ENCODE data around the gene ATF7IP2.
"Not testable (repeated sequence)": the region's sequence is repeated elsewhere in the genome, so short reads cannot be mapped to it uniquely, and the experiment has no call there.

The ATF7IP2 gene

DNA sequence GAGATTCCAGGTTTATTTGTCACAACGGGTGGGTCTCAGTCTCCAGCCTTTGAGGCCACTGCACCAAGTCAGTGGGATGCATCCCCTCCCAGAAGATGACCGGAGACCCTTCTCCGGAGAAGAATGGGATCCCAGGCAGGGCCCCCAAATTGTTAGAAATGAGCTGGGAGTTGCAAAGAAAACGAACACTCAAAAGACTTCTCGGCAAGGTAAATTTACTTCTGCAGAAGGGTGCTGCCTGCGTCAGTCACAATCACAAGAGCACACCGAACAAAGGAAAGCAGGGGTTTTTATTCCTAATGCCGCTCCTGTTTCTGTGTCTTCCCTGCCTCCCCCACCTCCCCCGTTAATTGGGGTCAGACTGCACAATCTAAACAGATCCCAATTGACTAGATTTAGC, 61.4 kb downstream of the ATF7IP2 start:
- H3K9ac ChIP-seq (ENCODE audit: low read depth, low read length, poor library complexity, severe bottlenecking): no peak overlapping the region
- no peak overlapping the region for H3K4me2 ChIP-seq (ENCODE audit: low read depth, low read length, poor library complexity, severe bottlenecking)
- H3K4me3 ChIP-seq (ENCODE audit: low read length, poor library complexity, severe bottlenecking): no peak overlapping the region
- no peaks in the 10 kb centered on the region for H3F3A ChIP-seq (ENCODE audit: low read depth)
- no peaks in the 10 kb centered on the region for H4K20me1 ChIP-seq (ENCODE audit: insufficient read depth, low read length, poor library complexity, severe bottlenecking)
- no peaks in the 10 kb centered on the region for H3K36me3 ChIP-seq (ENCODE audit: insufficient read depth, low read length)
- no peak for TF ChIP-seq EZH2phosphoT487 (IDR thresholded peaks at IDR 0.05; ENCODE audit: borderline replicate concordance)
- TF ChIP-seq, protein P1, sequence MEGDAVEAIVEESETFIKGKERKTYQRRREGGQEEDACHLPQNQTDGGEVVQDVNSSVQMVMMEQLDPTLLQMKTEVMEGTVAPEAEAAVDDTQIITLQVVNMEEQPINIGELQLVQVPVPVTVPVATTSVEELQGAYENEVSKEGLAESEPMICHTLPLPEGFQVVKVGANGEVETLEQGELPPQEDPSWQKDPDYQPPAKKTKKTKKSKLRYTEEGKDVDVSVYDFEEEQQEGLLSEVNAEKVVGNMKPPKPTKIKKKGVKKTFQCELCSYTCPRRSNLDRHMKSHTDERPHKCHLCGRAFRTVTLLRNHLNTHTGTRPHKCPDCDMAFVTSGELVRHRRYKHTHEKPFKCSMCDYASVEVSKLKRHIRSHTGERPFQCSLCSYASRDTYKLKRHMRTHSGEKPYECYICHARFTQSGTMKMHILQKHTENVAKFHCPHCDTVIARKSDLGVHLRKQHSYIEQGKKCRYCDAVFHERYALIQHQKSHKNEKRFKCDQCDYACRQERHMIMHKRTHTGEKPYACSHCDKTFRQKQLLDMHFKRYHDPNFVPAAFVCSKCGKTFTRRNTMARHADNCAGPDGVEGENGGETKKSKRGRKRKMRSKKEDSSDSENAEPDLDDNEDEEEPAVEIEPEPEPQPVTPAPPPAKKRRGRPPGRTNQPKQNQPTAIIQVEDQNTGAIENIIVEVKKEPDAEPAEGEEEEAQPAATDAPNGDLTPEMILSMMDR (conservative IDR thresholded peaks at IDR 0.05; ENCODE audit: low read length): no peak
- no peaks in the 10 kb centered on the region for H3K79me2 ChIP-seq (ENCODE audit: insufficient read depth, low read length)
- no peaks in the 10 kb centered on the region for H3K9me2 ChIP-seq (replicated peaks; ENCODE audit: low read depth, low read length)
- H2AFZ ChIP-seq (ENCODE audit: low read length): no peak overlapping the region
- no peaks in the 10 kb centered on the region; the same call in 1 of the 2 replicates for H3K9me3 ChIP-seq (ENCODE audit: insufficient read depth, low read depth, low read length)
- H3K4me1 ChIP-seq (ENCODE audit: insufficient read depth, low read length, poor library complexity, severe bottlenecking): no peaks in the 10 kb centered on the region
- H3K27me3 ChIP-seq (ENCODE audit: insufficient read depth, low read length, poor library complexity, severe bottlenecking): no peaks in the 10 kb centered on the region

DNA sequence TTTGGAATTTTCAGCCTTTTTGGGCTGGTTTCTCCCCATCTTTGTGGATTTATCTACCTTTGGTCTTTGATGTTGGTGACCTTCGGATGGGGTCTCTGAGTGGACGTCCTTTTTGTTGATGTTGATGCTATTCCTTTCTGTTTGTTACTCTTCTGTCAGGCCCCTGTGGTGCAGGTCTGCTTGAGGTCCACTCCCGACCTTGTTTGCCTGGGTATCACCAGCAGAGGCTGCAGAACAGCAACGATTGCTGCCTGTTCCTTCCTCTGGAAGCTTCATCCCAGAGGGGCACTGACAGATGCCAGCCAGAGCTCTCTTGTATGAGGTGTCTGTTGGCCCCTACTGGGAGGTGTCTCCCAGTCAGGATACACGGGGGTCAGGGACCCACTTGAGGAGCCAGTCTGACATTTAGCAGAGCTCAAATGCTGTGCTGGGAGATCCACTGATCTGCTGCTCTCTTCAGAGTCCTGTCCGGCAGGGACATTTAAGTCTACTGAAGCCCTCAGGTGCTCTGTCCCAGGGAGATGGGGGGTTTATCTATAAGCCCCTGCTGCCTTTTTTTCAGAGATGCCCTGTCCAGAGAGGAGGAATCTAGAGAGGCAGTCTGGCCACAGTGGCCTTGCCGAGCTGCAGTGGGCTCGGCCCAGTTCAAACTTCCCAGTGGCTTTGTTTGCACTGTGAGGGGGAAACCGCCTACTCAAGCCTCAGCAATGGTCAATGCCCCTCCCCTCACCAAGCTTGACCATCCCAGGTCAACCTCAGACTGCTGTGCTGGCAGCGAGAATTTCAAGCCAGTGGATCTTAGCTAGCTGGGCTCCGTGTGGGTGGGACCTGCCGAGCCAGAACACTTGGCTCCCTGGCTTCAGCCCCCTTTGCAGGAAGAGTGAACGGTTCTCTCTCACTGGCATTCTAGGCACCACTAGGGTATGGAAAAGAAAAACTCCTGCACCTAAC, 66.6 kb downstream of the ATF7IP2 start:
- H3K4me1 ChIP-seq (ENCODE audit: insufficient read depth, low read length, poor library complexity, severe bottlenecking); H3K9me3 ChIP-seq (ENCODE audit: insufficient read depth, low read depth, low read length); H3K9ac ChIP-seq (ENCODE audit: low read depth, low read length, poor library complexity, severe bottlenecking); H3K4me2 ChIP-seq (ENCODE audit: low read depth, low read length, poor library complexity, severe bottlenecking); H3K27me3 ChIP-seq (ENCODE audit: insufficient read depth, low read length, poor library complexity, severe bottlenecking); H3F3A ChIP-seq (ENCODE audit: low read depth); H3K4me3 ChIP-seq (ENCODE audit: low read length, poor library complexity, severe bottlenecking); H3K79me2 ChIP-seq (ENCODE audit: insufficient read depth, low read length); H3K9me2 ChIP-seq (replicated peaks; ENCODE audit: low read depth, low read length); H3K36me3 ChIP-seq (ENCODE audit: insufficient read depth, low read length); H4K20me1 ChIP-seq (ENCODE audit: insufficient read depth, low read length, poor library complexity, severe bottlenecking); H2AFZ ChIP-seq (ENCODE audit: low read length): not testable (repeated sequence)

DNA sequence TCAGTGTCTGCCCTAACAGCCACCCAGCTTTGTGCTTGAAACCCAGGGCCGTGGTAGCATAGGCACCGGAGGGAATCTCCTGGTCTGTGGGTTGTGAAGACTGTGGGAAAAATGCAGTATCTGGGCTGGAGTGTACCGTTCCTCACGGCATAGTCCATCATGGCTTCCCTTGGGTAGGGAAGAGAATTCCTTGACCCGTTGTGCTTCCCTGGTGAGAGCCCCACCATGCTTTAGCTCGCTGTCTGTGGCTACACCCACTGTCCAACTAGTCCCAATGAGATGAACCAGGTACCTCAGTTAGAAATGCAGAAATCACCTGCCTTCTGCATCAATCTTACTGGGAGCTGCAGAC, 67.3 kb downstream of the ATF7IP2 start:
- no peak overlapping the region for H3K9ac ChIP-seq (ENCODE audit: low read depth, low read length, poor library complexity, severe bottlenecking)
- no peaks in the 10 kb centered on the region for H3K27me3 ChIP-seq (ENCODE audit: insufficient read depth, low read length, poor library complexity, severe bottlenecking)
- no peaks in the 10 kb centered on the region for H3K36me3 ChIP-seq (ENCODE audit: insufficient read depth, low read length)
- H3K4me1 ChIP-seq (ENCODE audit: insufficient read depth, low read length, poor library complexity, severe bottlenecking): no peaks in the 10 kb centered on the region
- TF ChIP-seq, protein P1 (conservative IDR thresholded peaks at IDR 0.05; ENCODE audit: low read length): no peak
- TF ChIP-seq EZH2phosphoT487 (IDR thresholded peaks at IDR 0.05; ENCODE audit: borderline replicate concordance): no peak
- H3K79me2 ChIP-seq (ENCODE audit: insufficient read depth, low read length): no peaks in the 10 kb centered on the region
- no peak overlapping the region for H3K4me2 ChIP-seq (ENCODE audit: low read depth, low read length, poor library complexity, severe bottlenecking)
- no peak overlapping the region for H3K4me3 ChIP-seq (ENCODE audit: low read length, poor library complexity, severe bottlenecking)
- H4K20me1 ChIP-seq (ENCODE audit: insufficient read depth, low read length, poor library complexity, severe bottlenecking): no peaks in the 10 kb centered on the region
- no peaks in the 10 kb centered on the region for H3F3A ChIP-seq (ENCODE audit: low read depth)
- no peak overlapping the region for H2AFZ ChIP-seq (ENCODE audit: low read length)
- no peaks in the 10 kb centered on the region for H3K9me2 ChIP-seq (replicated peaks; ENCODE audit: low read depth, low read length)
- H3K9me3 ChIP-seq (ENCODE audit: insufficient read depth, low read depth, low read length): no peaks in the 10 kb centered on the region

DNA sequence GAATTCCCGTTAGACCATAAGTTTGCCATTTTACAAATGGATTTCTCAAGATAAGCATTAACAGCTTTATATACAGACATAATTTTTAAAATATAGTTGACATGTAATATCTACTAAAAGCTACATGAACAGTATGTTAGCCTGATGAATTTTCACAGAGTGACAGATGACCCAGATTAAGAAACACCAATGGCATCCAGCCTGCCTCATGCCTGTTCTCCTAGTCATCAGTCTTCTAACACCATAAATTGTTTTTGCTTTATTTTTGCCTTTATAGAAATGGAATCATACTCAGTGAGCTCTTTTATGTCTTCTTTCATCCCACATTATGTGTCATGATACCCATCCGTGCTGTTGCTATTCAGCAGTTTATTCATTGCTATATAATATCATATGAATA, 80.0 kb downstream of the ATF7IP2 start:
- TF ChIP-seq, protein P1 (conservative IDR thresholded peaks at IDR 0.05; ENCODE audit: low read length): no peak
- TF ChIP-seq EZH2phosphoT487 (IDR thresholded peaks at IDR 0.05; ENCODE audit: borderline replicate concordance): no peak

More for the DNA sequence above, 80.0 kb downstream of the ATF7IP2 start:
- H3K9me2 ChIP-seq (replicated peaks; ENCODE audit: low read depth, low read length): no peaks in the 10 kb centered on the region
- no peak overlapping the region for H3K4me2 ChIP-seq (ENCODE audit: low read depth, low read length, poor library complexity, severe bottlenecking)
- H4K20me1 ChIP-seq (ENCODE audit: insufficient read depth, low read length, poor library complexity, severe bottlenecking): no peaks in the 10 kb centered on the region
- H3K36me3 ChIP-seq (ENCODE audit: insufficient read depth, low read length): no peaks in the 10 kb centered on the region
- H3K9me3 ChIP-seq (ENCODE audit: insufficient read depth, low read depth, low read length): no peaks in the 10 kb centered on the region
- H3K79me2 ChIP-seq (ENCODE audit: insufficient read depth, low read length): no peaks in the 10 kb centered on the region
- H3K27me3 ChIP-seq (ENCODE audit: insufficient read depth, low read length, poor library complexity, severe bottlenecking): no peaks in the 10 kb centered on the region
- H3K9ac ChIP-seq (ENCODE audit: low read depth, low read length, poor library complexity, severe bottlenecking): no peak overlapping the region
- no peak overlapping the region for H3K4me3 ChIP-seq (ENCODE audit: low read length, poor library complexity, severe bottlenecking)
- no peaks in the 10 kb centered on the region for H3F3A ChIP-seq (ENCODE audit: low read depth)
- H3K4me1 ChIP-seq (ENCODE audit: insufficient read depth, low read length, poor library complexity, severe bottlenecking): no peaks in the 10 kb centered on the region
- H2AFZ ChIP-seq (ENCODE audit: low read length): no peak overlapping the region

All from Loucy (cell line).